A673 (cell line): ENCODE data around the gene CDK15. TPM values are rescaled to one million over a fixed set of nuclear protein-coding genes. Genes with fewer than 3 reads are reported as not detected.

Source experiments
- BruUV-seq: library from RNA; stranded (reverse); fragments of 400-500 nt; replicated peaks from 2 replicates; lab custom pipeline; 2021; lab: Mats Ljungman, UMichigan
- CTCF ChIA-PET: fragments of 300-600 bp; sonication (Branson Sonifier 250); formaldehyde crosslinking; loops from one replicate; lab custom pipeline; 2022; ENCODE audit warnings: antibody characterized with exemption; lab: Charles Lee
- POLR2A ChIA-PET: fragments of 300-600 bp; sonication (Branson Sonifier 250); formaldehyde crosslinking; loops from one replicate; lab custom pipeline; 2022; ENCODE audit warnings: antibody characterized with exemption; ENCODE audit not compliant: low non-redundant PET; lab: Charles Lee
- DNase-seq: peaks from one replicate; pipeline ENCODE4 v3.0.0-alpha.2; 2015; ENCODE audit warnings: low spot score
- H3K27ac ChIP-seq: fragments of 200-600 bp; sonication (generic); 2 replicates; pipeline ENCODE4 v1.5.1; 2016; ENCODE audit warnings: mixed run types, low read depth, mild to moderate bottlenecking, mixed read lengths, antibody characterized with exemption, low read length; ENCODE audit not compliant: poor library complexity, severe bottlenecking
- H3K27me3 ChIP-seq: fragments of 200-600 bp; sonication (generic); replicated peaks from 2 replicates; pipeline ENCODE4 v1.6.1; 2017; ENCODE audit warnings: mixed run types, low read depth, mild to moderate bottlenecking, mixed read lengths, antibody characterized with exemption, low read length; ENCODE audit not compliant: insufficient read depth, poor library complexity
- H3K36me3 ChIP-seq: fragments of 200-600 bp; sonication (generic); 2 replicates; pipeline ENCODE4 v1.6.1; 2016; ENCODE audit warnings: mixed run types, mild to moderate bottlenecking, mixed read lengths, antibody characterized with exemption, low read length; ENCODE audit not compliant: insufficient read depth, poor library complexity, severe bottlenecking
- H3K4me1 ChIP-seq: fragments of 200-600 bp; sonication (generic); 2 replicates; pipeline ENCODE4 v1.6.1; 2017; ENCODE audit warnings: mixed run types, mild to moderate bottlenecking, mixed read lengths, antibody characterized with exemption, low read length; ENCODE audit not compliant: insufficient read depth, poor library complexity, severe bottlenecking
- H3K4me3 ChIP-seq: fragments of 200-600 bp; sonication (generic); 2 replicates; pipeline ENCODE4 v1.5.1; 2016; ENCODE audit warnings: low read depth, mixed run types, mild to moderate bottlenecking, mixed read lengths, low read length; ENCODE audit not compliant: poor library complexity, severe bottlenecking
- H3K9me3 ChIP-seq: fragments of 200-600 bp; sonication (generic); 2 replicates; pipeline ENCODE4 v1.6.1; 2016; ENCODE audit warnings: mixed run types, low read depth, mild to moderate bottlenecking, mixed read lengths, antibody characterized with exemption, low read length; ENCODE audit not compliant: poor library complexity, severe bottlenecking
- CTCF ChIP-seq: fragments of 300-800, 200-600 bp; sonication (generic); conservative IDR thresholded peaks from 2 replicates; pipeline ENCODE4 v1.5.1; 2017; ENCODE audit warnings: low read depth, mild to moderate bottlenecking, antibody characterized with exemption, low read length, moderate library complexity, mixed read lengths
- EZH2 ChIP-seq: fragments of 200-600 bp; sonication (generic); IDR thresholded peaks from 2 replicates; pipeline ENCODE4 v1.6.1; 2017; ENCODE audit warnings: borderline replicate concordance, low read depth, mild to moderate bottlenecking, mixed read lengths, antibody characterized with exemption, low read length; ENCODE audit not compliant: poor library complexity, severe bottlenecking
- intact Hi-C: fragments of 100-400 bp; cut with micrococcal nuclease; formaldehyde crosslinking; loops from one replicate; pipeline ENCODE4 v1.10.0; 2022; ENCODE audit not compliant: unreplicated experiment
- total RNA-seq: library from RNA; stranded (reverse); gene quantifications from 2 replicates; pipeline ENCODE4 v1.2.3, GENCODE V29; 2021

CDK15 gene
- total RNA-seq, 1 experiment from 2014 or later = 0.11 TPM

GRCh38 chr2:201882353-201883090 is 76.2 kb downstream of the CDK15 start:
- TF ChIP-seq CTCF (no peak), EZH2 (no peak)
- Histone ChIP-seq H3K4me3 (peak overlapping the region; percentile 22), H3K4me1 (peaks cover 68% of the 10 kb centered on the region), H3K9me3 (no peaks in the 10 kb centered on the region), H3K36me3 (no peaks in the 10 kb centered on the region), H3K27ac (peak overlapping the region; percentile 49), H3K27me3 (peaks cover 3% of the 10 kb centered on the region)
- intact Hi-C loops = loop anchor here (5.0 kb wide), 1 partner anchor 150 kb away; the partner anchor contains the start of gene FZD7
- no TSS peak for BruUV-seq
- ChIA-PET CTCF (no interaction called here), POLR2A (no interaction called here)
- DNase-seq = peak; percentile 96

GRCh38 chr2:201883606-201884369 is 77.5 kb downstream of the CDK15 start:
- H3K27me3 ChIP-seq = peaks cover 3% of the 10 kb centered on the region
- CTCF ChIA-PET = no interaction called here
- H3K36me3 ChIP-seq = no peaks in the 10 kb centered on the region

More at GRCh38 chr2:201883606-201884369, 77.5 kb downstream of the CDK15 start:
- Histone ChIP-seq H3K4me1 (peaks cover 77% of the 10 kb centered on the region), H3K27ac (no peak overlapping the region), H3K9me3 (no peaks in the 10 kb centered on the region), H3K4me3 (no peak overlapping the region)
- TF ChIP-seq EZH2 (no peak), CTCF (no peak)
- POLR2A ChIA-PET = interaction anchor here (0.6 kb wide), 1 partner anchor 10 kb away, joined by 4 read pairs; no protein-coding TSS in a partner anchor
- peak; percentile 35 for DNase-seq
- BruUV-seq = no TSS peak
- intact Hi-C loops = loop anchor here (5.0 kb wide), 1 partner anchor 149 kb away; the partner anchor contains the start of gene FZD7
